ENCODE data around the gene CAPRIN2.
A peak's percentile ranks its signal among the peaks of the same experiment; 100 is the strongest.

Gene CAPRIN2, protein sequence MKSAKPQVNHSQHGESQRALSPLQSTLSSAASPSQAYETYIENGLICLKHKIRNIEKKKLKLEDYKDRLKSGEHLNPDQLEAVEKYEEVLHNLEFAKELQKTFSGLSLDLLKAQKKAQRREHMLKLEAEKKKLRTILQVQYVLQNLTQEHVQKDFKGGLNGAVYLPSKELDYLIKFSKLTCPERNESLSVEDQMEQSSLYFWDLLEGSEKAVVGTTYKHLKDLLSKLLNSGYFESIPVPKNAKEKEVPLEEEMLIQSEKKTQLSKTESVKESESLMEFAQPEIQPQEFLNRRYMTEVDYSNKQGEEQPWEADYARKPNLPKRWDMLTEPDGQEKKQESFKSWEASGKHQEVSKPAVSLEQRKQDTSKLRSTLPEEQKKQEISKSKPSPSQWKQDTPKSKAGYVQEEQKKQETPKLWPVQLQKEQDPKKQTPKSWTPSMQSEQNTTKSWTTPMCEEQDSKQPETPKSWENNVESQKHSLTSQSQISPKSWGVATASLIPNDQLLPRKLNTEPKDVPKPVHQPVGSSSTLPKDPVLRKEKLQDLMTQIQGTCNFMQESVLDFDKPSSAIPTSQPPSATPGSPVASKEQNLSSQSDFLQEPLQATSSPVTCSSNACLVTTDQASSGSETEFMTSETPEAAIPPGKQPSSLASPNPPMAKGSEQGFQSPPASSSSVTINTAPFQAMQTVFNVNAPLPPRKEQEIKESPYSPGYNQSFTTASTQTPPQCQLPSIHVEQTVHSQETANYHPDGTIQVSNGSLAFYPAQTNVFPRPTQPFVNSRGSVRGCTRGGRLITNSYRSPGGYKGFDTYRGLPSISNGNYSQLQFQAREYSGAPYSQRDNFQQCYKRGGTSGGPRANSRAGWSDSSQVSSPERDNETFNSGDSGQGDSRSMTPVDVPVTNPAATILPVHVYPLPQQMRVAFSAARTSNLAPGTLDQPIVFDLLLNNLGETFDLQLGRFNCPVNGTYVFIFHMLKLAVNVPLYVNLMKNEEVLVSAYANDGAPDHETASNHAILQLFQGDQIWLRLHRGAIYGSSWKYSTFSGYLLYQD

DNA sequence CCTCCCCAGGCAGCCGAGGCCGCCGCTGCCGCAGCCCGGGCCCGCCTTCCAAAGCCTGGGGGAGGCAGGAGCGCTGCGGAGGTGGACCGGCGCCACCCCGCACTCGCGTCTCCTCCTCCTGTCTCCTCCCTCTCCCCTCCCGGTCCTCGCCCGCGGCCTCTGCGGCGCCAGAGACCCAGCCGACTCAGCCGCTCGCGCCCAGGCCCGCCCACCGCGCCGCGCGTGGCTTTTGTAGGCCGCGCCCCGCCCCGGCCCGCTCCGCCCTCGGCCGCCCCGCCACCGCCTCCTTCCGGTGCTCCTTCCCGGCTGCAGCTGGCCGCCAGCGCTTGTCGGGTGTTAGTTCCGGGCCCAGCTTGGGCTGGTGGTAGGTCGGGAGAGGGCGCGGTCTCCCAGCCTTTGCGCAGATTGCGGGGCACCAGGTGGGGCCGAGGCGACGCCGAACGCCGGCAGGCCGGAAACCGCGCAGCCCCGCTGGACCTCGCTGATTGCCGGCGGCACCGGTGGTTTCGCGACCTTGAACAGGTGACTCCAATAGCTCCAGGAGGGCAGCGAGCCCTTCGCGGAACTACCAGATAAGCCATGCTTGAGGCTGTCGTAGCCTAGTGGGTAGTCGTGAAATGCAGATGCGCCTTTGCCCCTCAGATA lies at the start of gene CAPRIN2:
TSS of gene CAPRIN2 (minus strand) at position 202 of the 645 bp plus-strand sequence. CDS start 1,431 bp downstream, outside the sequence.
- DNase-seq (ENCODE audit: low spot score): peak; percentile 97

DNA sequence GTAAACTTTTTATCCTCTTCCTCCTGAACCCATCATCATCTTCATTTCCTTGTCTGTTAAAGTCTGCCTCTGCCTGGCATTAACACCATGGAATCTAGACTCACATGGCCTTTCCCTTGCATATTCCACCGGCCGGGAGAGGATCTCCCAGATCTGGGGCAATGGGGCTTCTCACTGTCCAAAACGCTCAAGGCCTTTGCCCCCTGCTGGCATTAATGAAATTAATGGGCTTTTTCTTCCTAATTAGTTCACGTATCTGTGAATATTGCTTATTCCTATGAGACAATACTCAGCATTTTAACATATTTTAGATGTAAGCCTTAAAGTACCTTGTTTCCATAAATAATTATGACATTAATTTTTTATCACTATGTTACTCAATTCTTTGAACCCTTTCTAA lies 42.9 kb upstream of the CAPRIN2 start:
- DNase-seq (ENCODE audit: low spot score): no peak

DNA sequence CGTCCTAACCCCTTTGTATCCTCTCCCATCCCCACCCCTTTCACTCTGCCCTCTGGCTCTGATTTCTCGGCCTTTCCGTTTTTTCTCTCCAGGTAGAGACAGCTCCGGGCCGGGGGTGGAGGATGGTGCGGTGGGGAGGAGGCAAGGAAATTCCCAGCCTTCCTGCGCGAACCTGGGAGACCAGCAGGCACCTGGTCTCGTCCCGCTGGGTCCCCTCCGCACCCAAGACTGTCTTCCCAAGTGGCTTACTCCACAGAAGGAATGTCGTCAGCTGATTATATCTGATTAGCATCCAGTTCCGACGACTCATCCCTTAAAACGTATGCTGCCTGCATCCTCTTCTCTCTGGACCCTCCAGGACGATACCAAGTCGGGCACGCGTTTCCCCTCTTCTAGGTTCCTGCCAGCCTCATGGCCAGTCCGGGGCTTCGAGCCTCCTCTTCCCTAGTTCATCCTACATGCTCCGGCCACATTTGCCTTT lies 42.2 kb upstream of the CAPRIN2 start:
- DNase-seq (ENCODE audit: low spot score): peak; percentile 52

DNA sequence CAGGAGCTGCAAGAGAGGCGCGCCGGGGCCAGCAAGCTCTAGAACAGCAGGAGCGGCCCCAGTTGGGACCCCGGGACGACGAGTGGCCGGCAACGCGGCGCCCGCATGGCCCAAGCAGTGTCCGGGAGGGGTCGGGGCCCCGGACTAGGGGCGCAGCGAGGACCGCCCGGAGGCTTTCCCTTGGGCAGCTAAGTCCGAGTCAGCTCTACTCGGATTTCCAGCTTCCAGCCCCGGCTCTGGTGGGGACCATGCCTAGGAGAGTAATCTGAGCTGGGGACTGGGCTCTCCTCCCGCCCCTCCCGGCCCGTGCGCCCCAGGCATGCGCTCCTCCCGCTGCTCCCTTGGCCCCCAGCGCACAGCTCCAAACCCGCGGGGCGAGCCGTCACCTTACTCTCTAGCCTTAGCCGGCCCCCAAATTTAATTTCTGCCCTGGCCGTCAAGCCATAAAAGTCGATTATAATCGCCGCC lies 41.6 kb upstream of the CAPRIN2 start:
- DNase-seq (ENCODE audit: low spot score): peak; percentile 84

DNA sequence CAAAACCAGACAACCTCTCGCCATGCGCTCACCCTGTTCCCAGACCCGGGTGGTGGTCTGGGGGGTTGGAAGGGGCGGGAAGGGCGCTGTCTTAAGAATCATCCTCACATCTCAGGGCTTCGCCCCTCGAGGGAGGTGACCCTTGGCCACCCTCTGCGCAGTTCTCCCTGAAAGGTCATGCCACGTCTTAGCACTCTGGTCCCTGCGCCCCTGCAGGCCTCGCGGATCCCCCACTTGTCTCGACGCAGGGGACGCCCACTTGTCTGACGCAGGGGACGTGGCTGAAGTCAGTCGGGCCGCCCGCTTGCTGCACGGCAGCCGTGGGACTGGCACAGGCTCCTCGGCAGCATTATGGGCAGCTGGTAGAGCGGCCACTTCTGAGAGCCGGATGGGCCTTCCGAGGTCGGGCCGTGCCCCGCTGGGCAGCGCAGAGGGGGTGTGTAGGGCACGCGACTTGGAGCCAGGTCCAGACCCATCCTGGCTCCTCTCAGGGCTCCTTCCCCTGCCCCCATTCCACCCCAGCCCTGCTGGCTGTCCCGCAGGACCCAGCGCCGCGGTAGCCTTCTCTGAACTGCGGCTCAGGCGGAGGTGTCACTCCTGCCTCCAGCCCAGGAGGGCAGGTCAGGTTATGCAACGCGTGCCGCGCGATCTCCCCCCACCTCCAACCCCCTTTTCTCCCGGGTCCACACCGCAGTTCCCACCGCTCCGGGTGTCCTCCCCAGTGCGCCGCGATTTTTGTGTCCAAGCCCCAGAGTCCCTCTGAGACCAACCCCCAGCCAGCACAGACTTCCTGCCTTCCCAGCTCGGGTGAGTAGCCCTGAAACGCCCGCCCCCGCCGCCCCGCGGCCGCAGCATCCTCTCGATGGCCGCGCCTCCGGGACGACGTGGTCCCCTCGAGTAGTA lies 40.9 kb upstream of the CAPRIN2 start:
- peak; percentile 91 for DNase-seq (ENCODE audit: low spot score)

DNA sequence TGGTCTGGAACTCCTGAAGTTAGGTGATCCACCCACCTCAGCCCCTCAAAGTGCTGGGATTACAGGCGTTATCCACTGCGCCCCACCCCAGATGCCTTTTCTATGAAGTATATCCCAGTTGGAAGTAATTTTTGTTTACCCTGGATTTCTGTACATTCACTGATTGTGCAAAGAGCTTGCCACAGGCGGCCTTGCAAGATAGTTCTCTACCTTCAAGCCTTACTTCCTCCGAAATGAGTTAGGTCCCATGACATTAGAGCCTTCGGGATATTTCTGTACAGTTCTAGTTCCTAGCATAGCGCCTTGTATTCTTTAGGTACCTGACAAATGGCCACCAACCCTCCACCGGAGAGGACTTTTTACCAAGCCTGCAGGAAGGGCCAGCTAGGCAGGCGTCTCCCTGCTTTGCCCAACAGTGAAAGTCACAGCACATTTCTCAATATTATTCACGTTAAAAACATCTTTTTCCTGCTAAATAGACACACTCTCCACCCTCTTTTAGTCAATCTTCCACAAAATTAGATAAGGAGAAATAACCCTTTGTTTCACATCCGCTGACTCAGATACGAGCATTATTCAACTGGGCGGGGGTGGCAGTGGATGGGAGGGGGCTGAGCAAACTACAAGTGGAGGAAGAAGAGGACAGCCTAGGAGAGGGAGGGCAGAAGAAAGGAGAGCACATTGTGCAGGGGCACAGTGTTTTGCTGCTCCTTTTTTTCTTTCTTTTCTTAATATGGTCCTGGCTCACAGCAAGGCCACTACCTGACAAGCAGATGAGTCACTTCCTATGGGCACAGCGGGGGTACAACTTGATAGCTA lies 40.0 kb upstream of the CAPRIN2 start:
- peak; percentile 75 for DNase-seq (ENCODE audit: low spot score)

DNA sequence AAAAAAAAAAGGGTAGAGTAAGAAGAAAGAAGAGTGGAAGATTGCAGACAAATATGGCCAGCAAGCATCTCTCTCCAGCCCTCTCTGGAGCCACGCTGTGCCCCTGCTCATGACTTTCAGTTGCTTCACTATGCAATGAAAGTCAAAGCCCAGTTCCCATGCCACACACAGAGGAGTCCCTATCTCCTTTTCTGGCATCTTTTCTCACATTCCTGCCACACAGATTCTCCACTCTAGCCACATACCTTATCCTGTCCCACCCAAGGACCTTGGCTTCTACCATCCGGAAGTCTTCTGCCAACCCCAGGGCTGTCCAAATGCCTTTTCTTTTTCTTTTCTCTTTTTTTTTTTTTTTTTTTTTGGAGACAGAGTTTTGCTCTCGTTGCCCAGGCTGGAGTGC lies 39.3 kb upstream of the CAPRIN2 start:
- DNase-seq (ENCODE audit: low spot score): no peak

DNA sequence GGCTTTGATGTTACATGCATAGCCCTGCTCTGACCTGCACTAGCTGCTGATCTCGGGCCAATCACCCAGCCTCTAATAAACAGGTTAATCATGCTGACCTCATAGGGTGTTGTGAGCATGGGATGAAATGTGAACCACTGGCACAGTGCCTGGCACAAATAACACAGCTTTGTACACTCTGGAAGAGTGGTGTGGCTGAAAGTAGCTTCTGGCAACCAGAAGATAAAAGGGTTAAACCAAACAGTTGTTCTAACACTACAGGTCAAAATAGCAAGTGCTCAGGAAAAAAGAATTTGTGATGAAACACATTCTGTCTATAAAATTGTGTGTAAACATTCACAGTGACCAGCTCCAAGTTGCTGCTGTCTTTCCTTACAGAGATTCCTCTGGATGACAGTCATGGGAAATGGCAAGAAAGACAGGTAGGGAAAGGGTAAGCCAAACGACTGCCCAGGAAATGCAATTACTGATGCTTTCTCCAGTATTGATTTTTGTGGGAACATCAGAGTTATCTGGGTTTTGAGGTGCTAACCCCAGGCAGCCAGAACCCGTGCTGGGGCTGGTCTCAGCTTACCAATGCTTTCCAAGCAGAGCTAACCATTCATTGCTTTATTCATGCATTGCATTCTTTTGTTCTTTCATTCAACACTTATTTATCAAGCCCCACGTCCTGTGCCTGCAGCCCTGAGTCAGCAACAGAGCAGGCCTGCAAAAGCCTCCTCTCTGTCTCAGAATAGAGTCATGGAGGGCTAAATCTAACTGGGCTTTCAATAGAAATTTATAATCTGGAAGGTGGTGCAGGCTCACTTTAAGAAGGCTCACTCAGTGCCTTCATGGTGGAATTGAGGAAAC lies 38.1 kb upstream of the CAPRIN2 start:
- DNase-seq (ENCODE audit: low spot score): peak; percentile 39

DNA sequence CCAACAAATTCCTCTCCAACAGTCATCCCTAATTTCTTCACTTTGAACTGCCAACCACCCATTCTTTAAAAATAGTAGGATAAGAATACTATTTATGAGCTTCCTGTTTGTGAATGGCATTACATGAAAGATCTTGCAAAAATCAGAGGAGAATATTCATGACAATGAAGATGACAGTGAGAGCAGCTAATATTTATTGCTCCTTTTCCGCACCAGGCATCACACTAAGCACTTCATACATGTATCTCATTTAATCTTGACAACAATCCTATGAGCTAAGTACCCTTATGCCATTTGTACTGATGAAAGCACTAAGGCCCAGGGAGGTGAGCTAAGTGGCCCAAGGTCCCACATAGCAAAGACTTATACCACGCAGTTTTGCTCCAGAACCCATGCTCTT lies 37.3 kb upstream of the CAPRIN2 start:
- DNase-seq (ENCODE audit: low spot score): no peak

DNA sequence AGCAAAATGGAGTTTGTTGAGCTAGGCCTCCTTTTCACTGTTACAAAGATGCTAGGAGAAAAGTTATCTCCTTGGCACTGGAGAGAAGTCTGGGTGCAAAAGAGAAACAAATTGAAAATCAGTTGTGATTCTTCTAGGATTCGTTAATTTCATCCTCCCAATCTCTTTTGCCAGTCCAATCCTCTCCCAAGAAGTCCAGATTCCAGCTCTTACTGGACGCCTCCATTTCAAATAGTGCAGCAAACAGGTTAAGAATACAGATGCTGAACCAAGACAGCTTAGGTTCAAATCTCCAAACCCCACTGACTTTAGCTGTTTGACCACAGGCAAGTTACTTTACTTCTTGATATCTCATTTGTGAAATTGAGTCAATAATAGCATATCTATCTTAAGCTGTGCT lies 34.0 kb upstream of the CAPRIN2 start:
- no peak for DNase-seq (ENCODE audit: low spot score)

DNA sequence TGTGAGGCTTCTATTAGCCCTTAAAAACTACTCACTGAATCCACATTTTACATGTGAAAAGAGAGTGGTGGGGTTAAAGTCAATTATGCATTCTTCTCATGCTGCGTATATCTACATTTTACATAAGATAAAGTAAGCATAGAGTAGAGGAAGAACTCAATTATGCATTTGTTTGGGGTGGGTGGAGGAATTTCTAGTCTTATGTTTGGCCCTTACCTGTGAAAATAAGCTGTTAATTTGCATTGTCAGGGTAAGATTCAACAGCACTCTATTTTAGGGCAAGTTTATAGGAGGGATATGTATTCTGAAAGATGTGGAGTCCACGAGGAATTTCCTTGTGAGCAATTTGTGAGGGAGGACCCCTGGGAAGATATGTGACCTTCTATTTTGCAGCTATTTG lies 30.9 kb upstream of the CAPRIN2 start:
- DNase-seq (ENCODE audit: low spot score): no peak

DNA sequence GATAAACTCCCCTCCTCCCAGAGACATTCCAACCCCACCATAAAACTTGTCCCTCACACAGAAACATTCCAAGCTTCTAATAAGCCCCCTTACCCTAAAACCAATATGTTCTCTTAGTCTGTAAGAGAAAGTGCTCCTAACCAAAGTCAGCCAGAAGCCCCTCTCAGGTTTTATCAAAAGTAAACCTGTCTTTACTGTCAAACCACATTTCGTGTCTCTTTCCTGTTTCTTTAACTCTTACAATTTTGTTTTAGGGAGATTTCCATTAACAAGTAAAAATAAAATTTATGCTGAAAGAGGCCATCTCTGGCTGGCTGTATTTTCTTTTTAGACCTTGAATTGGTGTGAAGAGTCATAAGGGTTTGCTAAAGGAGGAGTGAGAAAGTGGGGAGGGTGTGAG lies 29.8 kb upstream of the CAPRIN2 start:
- no peak for DNase-seq (ENCODE audit: low spot score)

DNA sequence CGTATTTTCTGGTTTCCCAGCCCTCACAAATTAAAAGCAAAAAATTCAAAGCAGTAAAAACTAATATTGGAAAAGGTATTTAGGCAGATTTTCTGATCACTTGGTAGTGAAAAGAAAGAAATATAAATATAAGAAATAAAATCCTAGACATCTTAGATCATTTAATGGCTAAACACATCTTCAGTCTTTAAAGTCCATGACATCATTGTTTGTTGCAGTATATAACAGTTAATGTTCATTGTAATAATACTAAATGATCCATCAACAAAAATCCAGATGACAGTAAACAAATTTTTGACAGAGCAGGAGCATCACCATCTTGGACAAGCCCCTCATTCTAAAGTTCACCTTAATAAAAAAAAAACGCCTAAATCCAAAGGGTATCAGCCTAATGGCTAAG lies 29.2 kb upstream of the CAPRIN2 start:
- no peak for DNase-seq (ENCODE audit: low spot score)

DNA sequence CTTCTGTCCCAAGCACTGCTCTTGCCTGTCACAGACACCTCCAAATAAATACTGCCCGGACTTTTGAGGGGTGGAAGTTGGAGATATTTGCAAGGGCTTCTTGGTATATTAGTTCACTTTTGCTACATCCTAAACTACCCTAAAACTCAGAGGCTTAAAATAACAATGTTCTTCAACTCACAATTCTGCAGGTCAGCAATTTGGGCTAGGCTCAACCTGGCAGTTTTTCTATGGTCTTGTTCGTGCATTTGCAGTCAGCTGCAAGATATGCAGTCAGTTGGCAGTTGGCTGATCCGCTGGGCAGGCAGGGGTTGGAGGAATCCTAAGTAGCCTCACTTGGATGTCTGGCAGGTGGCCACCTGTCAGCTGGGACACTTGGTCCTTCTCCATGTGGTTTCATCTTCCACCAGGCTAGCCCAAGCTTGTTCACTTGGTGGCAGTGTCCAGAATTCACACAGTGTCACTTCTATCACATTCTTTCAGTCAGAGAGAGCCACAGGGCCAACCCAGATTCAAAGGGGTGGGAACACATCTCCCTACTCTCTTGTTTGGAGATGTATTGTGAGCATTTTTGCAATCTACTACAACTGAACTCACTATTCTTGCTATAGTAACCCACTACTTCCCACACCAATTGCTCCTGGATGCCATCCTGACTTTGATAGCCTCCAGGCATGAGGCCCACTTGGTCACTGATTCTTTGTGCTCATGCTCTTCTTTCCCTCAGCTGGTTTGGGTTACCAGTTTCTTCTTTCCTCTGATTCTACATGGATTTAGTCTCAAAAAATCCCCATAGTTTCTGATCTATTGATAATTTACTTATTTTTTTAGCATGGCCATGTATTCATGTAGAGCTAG lies 27.8 kb upstream of the CAPRIN2 start:
- no peak for DNase-seq (ENCODE audit: low spot score)

DNA sequence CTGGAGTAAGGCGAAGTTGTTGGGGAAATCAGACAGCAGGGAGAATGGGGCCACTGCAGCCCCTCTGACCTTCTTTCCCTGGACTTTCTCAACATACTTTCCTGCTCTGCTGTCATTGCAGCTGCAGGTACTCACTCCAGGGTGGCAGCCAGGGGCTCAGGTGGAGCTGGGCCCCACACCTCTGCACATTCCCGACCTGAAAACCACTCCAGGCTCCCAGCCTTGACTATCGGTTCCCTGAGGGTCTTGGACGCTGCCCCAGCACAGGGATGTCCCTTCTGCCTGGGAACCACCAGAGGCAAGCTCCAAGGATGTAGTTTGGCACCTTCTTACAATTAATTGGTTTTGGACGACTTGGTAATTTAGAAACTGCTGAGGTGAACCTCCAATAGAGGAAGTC lies 24.8 kb upstream of the CAPRIN2 start:
- no peak for DNase-seq (ENCODE audit: low spot score)

DNA sequence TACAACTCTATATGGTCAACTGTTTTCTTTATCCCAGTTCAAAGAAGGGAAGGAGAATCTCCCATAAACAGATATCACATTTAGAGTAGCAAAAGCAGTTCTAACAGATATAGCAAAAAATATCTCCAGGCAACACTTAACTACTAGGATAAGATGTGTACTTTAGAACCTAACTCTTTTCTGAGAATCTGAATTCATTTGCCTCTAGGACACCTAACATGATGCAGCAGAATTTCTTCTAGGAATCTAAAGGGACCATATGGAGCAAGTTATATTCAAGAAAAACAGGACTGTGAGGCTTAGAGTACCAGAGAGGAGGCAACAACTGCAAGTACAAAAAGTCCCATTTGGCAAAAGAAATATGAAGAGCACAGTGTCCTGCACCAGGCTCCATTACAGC lies 24.4 kb upstream of the CAPRIN2 start:
- no peak for DNase-seq (ENCODE audit: low spot score)

DNA sequence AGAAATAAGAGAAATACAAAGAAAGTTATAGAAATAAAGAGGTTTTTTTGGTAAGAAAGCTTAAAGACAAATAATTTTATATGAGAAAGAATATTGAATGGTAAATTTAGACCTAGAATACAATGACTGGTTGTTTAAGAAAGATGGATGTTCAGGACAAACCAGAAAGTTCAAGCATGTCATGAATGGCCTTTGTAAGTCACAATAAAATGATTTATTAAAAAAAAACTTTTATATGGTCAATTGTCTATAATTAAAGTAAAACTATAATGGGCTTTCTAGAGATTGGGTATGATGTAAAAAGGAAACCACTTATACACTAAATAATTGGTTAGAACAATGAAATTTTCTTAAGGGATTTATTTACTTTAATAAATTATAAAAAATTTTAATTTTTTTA lies 19.8 kb upstream of the CAPRIN2 start:
- DNase-seq (ENCODE audit: low spot score): no peak

DNA sequence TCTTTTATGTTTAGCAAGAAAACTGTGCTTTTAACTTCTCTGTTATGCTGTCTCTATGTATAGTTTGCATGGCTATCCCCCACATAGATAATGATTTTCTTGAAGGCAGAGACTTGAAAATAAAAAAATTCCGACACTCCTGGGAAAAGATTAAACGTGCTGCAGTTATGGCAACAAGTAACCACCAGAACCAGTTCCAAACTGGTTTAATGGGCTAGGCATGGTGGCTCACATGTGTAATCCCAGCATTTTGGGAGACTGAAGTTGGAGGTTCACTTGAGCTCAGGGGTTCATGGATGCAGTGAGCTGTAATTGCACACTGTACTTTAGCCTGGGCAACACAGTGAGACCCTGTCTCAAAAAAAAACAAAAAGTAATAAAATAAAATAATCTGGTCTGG lies 15.1 kb upstream of the CAPRIN2 start:
- DNase-seq (ENCODE audit: low spot score): no peak

Measured in GM03348 (cell line).